Endothelial cell of umbilical vein (primary cell): ENCODE measurements around the gene HSPB8.

Experiments used
- CTCF ChIP-seq, 2 donors: IDR thresholded peaks; 1 replicate in 1 of 2; 2 replicates in 1 of 2; pipeline ENCODE4 v1.5.1; 2011; ENCODE audit warnings: low read length in 2 of 2, mild to moderate bottlenecking in 2 of 2, moderate library complexity in 2 of 2, control low read depth in 1 of 2, inconsistent platforms in 1 of 2, low read depth in 1 of 2; ENCODE audit not compliant: insufficient read depth in 1 of 2; ENCODE audit errors: extremely low read depth in 1 of 2
- EZH2 ChIP-seq: IDR thresholded peaks from 2 replicates; pipeline ENCODE4 v1.6.1; 2012; ENCODE audit warnings: borderline replicate concordance, low read depth, mild to moderate bottlenecking, moderate library complexity, low read length, inconsistent platforms; ENCODE audit not compliant: severe bottlenecking
- POLR2A ChIP-seq: IDR thresholded peaks from 2 replicates; pipeline ENCODE4 v1.6.1; 2012; ENCODE audit warnings: low read depth, mild to moderate bottlenecking, control low read depth, low read length

- no peak for TF ChIP-seq CTCF (IDR thresholded peaks at IDR 0.05; ENCODE audit: extremely low read depth in 1 of 2, insufficient read depth in 1 of 2, low read depth in 1 of 2, low read length in 2 of 2)
- no peak for TF ChIP-seq EZH2
- no peak for TF ChIP-seq POLR2A
Observed at GRCh38 chr12:119145367-119145766, 33.4 kb upstream of the HSPB8 start.
